Putamen (tissue), 1 donor: ENCODE measurements around the gene BCAP31.
"Not testable (repeated sequence)": the region's sequence is repeated elsewhere in the genome, so short reads cannot be mapped to it uniquely, and the experiment has no call there.

Source experiments
- DNase-seq: peaks from one replicate; pipeline ENCODE4 v3.0.0-alpha.2; 2016; ENCODE audit warnings: low spot score

The BCAP31 gene

DNA sequence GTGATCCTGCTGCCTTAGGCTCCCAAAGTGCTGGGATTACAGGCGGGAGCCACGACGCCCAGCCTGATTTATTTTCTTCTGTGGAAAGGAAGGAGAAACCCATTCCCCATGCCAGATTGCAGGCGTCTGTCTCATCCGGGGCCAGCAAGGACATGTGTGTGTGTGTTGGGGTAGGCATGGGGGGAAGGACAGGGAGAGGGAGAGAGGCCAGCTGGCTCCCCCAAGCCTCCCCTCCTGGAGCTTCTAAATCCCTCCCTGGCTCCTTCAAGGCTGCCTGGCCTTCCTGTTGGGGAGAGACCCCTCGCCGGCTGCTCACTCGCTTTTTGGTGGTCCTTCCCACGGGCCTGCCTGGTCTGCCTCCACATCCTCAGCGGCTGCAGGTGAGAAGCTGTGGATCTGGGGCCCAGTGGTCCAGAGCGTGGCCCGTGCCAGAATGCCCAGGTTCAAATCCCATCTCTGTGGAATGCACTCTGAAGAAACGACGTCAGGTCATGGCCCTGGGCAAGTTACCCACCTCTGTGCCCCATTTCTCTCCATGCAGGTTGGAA is 38.5 kb upstream of the BCAP31 start:
- DNase-seq = no peak

DNA sequence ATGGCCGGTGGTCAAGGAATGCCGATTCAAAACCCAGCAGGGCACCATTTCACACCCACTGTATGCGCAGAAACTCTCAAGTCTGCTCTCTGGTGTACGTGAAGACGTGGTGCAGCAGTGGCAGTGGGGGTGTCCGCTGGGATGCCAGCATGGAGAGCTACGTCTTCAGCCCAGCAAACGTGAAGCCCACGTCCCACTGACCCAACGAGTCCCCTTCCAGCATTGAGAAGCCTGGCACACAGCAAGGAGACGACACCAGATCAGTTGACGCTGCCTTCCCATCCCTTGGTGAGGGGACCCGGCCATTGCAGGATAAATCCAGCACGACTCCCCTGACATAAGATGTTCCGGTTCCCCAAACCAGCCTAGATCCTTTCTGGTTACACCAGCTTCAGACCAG is 37.7 kb upstream of the BCAP31 start:
- no peak for DNase-seq

DNA sequence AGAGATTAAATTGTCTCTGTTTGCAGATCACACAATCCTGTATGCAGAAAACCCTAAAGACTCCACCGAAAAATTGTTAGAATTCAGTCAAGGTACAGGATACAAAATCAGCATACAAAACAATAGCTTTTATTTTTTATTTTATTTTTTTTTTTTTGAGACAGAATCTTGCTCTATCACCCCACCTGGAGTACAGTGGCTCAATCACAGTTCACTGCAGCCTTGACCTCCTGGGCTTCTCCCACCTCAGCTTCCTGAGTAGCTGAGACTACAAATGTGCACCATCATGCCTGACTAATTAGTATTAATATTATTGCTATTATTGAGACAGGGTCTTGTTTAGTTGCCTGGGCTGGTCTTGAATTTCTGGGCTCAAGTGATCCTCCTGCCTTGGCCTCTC is 30.9 kb upstream of the BCAP31 start:
- no peak for DNase-seq

DNA sequence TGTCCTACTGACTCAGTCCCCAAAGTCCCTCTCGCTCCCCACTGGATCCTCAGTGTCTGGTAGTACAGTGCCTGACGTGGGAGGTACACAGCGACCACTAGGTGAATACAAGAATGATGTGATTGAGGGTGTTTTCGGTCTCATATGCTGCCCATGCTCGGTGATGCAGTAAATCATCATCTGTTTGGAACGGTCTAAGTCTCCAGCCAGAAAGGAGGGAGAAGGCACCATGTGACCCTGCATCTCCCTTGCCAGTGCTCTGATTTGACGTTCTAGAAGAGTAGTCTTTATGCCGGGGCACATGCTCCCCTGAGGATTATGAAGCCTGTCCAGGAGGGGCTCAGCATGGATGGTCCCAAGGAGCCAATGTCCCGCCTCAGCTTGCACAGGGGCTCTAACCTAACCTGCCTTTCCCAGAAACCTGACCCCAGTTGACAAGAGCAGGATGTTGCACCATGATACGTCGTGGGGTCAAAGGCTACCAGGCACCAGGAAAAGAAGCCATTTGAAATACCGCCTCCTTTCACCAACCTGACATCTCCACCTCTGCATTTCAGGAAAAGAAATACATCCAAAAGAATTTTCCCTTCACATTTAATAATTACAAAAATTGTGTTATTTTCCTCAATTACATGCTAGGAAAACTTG is 26.1 kb upstream of the BCAP31 start:
- no peak for DNase-seq

DNA sequence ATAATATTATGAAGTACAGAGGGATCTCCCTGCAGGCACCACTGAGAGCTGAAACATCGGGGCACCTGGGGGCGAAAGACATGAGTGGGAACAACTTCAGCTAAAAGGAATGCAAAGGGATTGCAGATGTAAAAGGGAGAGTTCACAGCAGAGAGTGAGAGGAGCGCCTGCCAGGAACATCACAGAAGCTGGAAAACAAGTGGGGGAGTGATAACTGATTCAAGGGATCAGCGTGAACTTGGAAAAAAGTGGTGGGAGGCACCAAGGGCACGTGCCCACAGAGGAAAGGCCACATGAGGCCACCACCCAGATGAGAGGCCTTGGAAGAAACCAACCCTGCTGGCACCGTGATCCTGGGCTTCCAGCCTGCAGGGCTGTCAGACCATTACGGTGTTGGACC is 24.8 kb upstream of the BCAP31 start:
- not testable (repeated sequence) for DNase-seq

DNA sequence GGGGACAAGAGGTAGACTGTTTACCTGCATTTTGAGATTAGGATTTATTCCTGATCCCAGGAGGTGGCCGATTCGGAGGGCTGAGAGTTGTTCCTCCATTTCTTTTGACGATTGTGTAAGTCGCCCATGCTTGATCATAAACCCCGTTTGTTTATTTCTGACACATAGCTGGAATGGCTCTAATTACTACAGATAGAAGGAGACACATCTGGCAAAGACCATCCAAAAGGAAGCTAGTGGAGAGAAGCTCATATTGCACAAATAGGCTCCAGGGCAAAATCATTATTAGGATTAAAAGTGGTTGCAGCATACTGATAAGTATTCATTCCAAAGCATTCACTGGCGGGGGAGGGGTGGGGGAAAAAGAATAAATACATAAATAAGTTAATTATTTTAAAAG is 22.8 kb upstream of the BCAP31 start:
- not testable (repeated sequence) for DNase-seq

DNA sequence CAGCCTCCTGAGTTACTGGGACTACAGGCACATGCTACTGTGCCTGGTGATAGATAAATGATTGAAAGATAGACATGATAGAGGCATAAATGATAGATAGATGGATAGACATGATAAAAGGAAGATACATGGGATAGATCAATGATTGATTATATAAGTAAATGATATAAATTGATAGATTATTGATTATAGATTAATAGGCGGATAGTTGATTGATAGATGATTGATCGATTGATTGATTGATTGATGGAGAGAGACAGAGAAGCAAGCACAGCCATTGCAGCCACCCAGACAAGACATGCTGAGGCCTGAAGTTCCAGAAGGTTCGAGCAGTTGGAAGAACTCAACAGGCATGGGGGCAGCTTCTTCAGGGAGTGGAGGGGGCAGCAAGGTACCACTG is 22.2 kb upstream of the BCAP31 start:
- DNase-seq = no peak

DNA sequence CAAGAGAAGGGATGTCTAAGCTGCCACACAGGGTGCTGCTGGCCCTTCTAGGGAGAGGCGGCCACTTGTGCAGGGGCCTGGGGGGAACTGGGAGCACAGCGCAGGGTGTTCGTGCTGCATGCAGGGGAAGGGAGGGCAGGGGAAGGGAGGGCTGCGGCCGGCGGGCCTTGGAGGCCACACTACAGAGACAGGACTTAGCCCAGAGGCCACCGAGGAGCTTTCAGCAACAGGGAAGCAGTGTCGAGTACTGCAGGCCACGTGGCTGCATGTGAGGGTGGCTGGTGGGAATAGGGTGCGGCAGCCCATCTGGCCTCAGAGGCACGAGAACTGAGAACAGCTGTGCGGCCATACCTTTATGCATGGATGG is 20.9 kb upstream of the BCAP31 start:
- DNase-seq = not testable (repeated sequence)

DNA sequence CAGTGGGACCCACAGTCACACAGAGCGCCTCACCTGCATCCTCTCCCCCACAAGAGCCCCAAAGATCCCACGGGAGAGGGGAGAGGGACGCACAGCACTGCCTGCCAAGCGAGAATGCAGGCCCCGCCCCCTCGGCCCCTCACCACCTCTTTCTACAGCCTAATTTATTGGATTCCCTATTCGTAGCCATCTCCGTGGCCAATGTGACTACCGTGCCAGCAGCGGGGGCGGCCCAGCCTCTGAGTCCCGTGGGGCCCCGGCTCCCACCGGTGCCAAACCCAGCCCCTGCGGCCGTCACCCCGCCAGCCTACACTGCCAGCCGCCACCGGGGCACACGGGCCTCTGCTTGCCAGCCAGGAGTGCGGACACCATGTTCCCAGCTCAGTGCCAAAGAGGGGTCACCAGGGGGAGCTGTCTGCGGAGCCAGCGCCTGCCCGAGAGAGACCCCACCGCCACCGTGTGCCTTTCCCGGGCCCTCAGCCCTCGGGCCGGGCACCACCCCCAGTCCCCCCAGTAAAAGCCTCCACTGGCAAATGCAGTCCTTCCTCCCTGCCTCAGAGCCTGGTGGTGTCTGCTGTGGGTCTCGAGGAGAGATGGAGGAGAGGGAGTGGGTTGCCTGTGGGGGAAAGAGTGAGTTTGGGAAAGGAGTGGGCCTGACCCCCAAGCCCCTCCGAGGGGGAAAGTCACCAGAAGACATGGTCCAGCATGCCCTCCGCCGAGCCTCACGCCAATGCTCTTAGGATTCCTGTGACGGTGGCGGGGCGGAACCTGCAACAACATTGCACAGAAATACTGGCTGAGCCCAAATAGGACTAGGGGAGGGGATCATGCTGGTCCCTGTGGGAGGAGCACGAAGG is 20.3 kb upstream of the BCAP31 start:
- DNase-seq = no peak

DNA sequence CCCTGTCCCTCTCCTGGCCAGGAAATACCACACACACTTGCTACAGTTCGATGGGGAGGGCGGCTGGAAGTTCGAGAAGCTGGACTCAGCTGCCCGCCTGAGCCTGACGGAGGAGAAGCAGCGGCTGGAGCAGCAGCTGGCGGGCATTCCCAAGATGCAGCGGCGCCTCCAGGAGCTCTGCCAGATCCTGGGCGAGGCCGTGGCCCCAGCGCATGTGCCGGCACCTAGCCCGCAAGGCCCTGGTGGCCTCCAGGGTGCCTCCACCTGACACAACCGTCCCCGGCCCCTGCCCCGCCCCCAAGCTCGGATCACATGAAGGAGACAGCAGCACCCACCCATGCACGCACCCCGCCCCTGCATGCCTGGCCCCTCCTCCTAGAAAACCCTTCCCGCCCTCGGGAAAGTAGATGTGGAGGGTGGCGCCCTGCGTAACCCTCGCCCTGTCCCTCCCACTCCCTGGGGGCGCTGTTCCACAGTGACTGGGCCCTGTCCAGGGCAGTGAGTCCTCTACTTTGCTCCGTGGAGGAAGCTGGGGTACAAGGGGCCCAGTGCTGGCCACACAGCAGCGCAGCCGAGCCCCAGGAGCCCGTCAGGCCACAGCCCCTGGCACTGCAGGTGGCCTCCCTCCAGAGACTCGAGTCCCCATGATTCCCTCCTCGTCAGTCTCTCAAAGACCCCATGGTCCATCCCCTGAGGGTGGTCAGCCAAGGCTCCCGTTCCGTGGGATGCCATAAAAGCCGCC is 19.5 kb upstream of the BCAP31 start:
- DNase-seq = not testable (repeated sequence)

DNA sequence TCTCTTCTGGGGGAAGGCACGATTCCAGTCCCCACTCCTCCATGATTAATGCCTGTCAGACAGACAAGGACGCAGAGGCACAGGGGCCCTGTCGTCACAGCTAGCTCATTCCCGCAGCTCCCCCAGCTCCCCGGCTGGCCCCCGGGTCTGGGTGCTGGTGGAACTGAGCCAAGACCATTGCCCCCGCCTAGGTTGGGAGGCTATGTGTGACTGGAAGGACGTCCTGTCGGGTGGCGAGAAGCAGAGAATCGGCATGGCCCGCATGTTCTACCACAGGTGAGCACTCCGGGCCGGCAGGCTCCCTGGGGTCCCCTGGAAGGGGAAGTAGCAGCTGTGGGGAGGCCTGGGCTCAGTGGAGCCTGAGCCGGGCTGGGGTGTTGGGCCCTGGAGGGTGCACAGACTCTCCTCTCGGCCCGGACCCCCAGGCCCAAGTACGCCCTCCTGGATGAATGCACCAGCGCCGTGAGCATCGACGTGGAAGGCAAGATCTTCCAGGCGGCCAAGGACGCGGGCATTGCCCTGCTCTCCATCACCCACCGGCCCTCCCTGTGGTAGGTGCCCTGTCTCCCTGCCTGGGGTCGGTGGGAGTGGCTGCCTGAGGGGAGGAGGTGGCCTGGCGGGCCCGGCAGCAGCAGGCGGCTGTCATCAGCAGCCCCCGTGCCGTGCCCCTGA is 18.7 kb upstream of the BCAP31 start:
- DNase-seq = not testable (repeated sequence)

DNA sequence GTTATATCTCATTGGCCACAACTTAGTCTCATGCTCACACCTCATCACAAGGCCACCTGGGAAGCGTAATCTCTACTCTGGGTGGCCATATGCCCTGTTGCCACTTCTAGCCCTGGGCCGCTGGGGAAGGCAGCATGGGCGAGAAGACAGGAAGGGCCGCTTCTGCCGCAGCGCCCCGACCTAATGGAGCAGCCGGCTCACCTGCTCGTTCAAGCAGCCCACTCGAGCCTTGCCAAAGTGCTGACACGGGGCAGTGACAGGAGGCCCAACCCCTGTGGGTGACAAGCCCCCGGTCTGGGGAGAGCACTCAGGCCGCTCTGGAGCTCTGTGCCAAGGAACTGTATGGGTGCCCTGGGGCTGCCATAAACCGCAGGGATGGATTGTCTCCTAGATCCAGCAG is 17.9 kb upstream of the BCAP31 start:
- DNase-seq = not testable (repeated sequence)

DNA sequence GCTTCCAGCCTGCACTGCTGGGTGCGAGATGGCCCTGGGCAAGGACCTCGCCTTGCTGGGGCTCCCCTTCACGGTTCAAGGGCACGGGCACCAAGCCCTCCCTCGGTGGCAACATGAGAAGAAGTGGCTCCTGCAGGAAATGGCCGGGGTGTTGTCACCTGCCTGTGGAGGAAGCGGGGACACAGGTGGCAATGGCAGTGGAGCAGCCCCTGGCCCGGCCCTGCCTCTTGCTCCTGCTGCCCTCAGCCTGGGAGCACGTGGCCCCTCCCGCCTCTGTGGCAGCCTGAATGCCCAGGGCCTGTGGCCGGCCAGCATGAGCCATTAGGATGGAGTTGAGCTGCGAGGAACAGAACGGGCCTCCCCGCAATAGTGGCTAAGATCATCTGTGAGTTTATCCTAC is 17.3 kb upstream of the BCAP31 start:
- no peak for DNase-seq

DNA sequence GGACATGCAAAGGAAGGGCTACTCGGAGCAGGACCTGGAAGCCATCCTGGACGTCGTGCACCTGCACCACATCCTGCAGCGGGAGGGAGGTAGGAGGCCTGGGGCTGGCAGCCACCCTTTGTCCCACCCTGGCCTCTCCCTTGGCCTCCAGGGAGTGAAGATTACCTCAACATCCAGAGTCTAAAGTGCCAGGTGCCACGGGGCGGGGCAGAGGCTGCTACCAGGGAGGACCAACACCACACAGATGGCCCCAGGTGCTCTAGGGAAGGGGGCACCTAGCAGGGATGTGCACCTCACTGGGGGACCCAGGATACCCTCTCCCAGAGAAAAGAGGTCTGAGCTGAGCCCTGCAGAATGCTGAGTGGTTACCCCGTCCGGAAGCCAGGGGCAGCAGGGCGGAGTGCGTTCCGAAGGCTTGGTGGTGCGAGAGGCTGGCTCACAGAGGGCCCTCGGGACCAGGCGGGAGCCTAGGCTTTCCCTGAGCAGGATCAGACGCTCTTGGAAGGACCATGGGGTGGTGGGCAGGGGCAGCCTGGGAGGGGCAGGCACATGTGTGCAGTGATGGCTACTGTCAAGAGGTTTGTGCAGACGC is 16.5 kb upstream of the BCAP31 start:
- no peak for DNase-seq

DNA sequence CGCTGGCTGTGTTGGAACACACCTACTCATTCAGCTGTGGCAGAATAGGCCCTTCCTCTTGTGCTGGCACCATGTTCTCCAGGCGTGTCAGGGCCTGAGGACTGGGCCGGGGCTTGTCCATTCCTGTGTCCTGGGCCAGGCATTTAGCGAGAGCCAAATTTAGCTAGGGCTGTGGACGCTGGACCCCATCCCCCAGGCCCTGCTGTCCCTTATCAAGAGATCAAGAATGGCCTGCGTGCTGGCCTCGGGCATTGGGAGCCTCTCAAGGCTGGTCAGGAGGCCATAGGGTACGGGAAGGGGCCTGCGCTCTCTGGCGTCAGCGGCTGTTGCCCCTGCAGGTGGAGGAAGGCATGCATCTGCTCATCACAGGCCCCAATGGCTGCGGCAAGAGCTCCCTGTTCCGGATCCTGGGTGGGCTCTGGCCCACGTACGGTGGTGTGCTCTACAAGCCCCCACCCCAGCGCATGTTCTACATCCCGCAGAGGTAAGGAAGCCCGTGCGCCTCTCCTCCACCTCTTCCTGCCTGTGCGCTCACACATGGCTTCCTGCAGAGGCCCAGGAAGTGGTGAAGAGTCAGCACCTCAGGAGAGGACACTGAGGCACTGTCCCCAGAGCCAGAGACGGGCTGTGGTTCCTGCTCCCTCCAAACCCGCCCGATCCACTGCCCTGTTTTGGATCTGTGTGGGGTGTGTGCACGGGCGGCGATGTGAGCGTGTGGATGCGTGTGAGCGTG is 15.7 kb upstream of the BCAP31 start:
- DNase-seq = no peak

DNA sequence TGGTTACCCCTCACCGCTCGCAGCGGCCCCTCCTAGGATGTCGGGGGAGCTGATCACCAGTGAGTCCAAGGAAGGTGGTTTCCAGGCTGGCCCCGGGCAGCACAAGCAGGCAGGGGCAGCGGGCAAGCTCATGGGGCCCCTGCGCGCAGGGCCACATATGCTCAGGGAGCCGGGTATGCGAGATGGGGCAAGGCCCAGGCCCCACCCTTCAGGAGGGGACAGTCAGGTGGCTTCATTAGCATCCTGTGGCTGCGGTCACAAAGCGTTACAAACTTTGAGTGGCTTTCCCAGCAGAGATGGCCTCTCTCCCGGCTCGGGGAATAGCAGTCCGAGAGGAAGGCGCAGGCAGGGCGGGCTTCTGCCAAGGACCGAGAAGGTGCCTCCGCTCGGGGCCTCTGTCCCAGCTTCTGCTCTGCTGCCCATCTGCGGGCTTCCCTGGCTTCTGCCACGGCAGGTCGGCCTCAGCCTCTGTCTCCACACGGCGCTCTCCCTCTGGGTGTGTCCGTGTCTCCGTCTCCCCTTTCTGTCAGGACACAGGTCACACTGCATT is 13.9 kb upstream of the BCAP31 start:
- DNase-seq = no peak

DNA sequence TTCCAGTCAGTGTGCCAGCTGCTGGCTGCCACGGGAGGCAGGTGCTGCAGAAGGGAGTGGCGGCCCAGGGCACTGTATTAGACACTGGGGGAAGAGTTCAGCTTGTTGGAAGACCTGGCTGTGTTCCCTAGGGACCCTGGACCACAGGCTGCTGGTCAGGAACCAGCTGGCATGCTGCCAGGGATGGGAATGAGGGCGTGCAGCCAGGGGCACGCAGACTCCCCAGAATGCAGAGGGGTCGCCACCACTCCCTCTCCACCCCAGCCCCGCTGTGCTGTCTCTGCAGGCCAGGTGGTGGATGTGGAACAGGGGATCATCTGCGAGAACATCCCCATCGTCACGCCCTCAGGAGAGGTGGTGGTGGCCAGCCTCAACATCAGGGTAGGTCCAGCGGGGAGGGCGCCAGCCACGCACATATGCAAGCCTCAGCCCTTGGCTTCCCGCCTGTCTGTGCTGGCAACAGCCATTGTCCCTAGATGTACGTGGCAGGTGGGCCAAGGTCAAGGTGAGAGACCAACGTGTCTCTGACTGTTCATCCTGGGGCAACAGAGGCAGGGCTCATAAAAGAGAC is 12.8 kb upstream of the BCAP31 start:
- no peak for DNase-seq

DNA sequence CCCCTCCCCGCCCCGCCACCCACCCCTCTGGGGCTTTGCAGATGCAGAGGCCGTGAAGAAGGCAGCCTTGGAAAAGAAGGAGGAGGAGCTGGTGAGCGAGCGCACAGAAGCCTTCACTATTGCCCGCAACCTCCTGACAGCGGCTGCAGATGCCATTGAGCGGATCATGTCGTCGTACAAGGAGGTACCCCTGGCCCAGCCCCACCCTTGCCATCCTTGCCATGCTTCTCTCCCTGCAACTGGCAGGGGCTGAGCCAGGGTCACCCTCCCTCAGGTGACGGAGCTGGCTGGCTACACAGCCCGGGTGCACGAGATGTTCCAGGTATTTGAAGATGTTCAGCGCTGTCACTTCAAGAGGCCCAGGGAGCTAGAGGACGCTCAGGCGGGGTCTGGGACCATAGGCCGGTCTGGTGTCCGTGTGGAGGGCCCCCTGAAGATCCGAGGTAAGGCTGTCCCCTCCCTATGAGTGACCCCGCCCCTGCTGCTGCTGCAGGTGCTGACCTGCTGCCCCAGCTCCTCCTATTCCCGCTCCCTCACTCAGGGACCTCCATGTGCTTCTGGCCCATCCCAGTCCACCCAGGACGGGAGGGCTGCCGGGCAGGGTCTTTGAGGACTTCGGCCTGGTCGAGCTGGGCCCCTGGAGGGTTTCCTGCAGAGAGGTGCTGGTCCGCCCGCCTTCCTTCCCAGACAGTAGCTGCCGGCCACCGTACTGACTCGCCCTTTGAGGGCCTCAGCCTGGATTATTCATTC is 12.1 kb upstream of the BCAP31 start:
- no peak for DNase-seq

DNA sequence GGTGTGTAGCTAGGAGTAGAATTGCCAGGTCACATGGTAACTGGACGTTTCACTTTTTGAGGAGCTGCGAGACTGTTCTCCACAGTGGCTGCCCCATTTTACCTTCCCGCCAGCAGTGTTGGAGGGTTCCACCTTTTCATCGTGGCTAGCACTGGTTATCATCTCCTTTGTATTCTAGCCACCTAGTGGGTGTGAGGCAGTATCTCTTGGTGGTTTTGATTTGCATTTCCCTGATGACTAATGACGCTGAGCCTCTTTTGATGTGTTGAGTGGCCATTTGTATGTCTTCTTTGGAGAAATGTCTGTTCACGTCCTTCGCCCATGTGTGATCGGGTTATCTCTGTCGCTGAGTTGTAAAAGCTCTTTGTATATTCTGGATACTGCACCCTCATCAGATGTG is 11.1 kb upstream of the BCAP31 start:
- DNase-seq = no peak

DNA sequence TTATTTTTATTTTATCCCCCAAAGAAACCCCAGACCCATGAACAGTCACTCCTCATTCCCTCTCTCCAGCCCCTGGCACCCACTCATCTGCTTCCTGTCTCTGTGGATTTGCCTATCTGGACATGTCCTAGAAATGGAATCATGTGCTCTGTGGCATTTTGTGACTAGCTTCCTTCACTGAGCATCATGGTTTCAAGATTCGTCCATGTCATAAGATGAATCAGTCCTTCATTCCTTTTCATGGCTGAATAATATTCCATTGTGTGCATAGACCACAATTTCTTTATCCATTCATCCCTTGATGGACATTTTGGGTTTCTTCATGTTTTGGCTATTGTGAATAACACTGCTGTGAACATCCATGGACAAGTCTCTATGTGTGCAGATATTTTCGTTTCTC is 10.7 kb upstream of the BCAP31 start:
- no peak for DNase-seq
